CD4-positive, alpha-beta T cell treated with Interleukin-21 for 1 hour (primary cell): ENCODE data around the gene MFN1.
A peak's percentile ranks its signal among the peaks of the same experiment; 100 is the strongest.

Experiments
- DNase-seq: peaks from one replicate; pipeline ENCODE4 v3.0.0-alpha.2; 2020

Gene MFN1

GRCh38 chr3:179432451-179432850 lies 84.9 kb downstream of the MFN1 start:
- DNase-seq: no peak

- DNase-seq: no peak
Measured at GRCh38 chr3:179436517-179436916, 89.0 kb downstream of the MFN1 start.

GRCh38 chr3:179438841-179439240 lies 91.3 kb downstream of the MFN1 start:
- DNase-seq: peak; percentile 10
